Activated CD8-positive, alpha-beta T cell treated with anti-CD3 and anti-CD28 coated beads, Interleukin-2, amount 10 ng/mL, durations not matched to agents 7 days and 5 days (primary cell): ENCODE measurements around the gene SEC24C. TPM values are rescaled to one million over a fixed set of nuclear protein-coding genes. Genes with fewer than 3 reads are reported as not detected.
A peak's percentile ranks its signal among the peaks of the same experiment; 100 is the strongest.

ENCODE experiments used
- ATAC-seq: fragments of 150-1000 bp; cut with Tn5 transposase; one replicate; pipeline ENCODE4 v1.10.0; 2021; ENCODE audit warnings: moderate library complexity
- CTCF ChIA-PET: fragments of 350-600 bp; sonication (Branson Sonifier 250); formaldehyde crosslinking; loops from one replicate; lab custom pipeline; 2021; ENCODE audit warnings: antibody characterized with exemption; lab: Charles Lee
- POLR2A ChIA-PET: fragments of 350-600 bp; sonication (Branson Sonifier 250); formaldehyde crosslinking; loops from one replicate; lab custom pipeline; 2021; ENCODE audit warnings: antibody characterized with exemption; lab: Charles Lee
- DNase-seq: peaks from one replicate; pipeline ENCODE4 v3.0.0-alpha.2; 2020
- H3K27ac Mint-ChIP-seq: one replicate; pipeline ENCODE4 v1.8.0; 2021; ENCODE audit warnings: mild to moderate bottlenecking, mixed read lengths
- H3K27me3 Mint-ChIP-seq: one replicate; pipeline ENCODE4 v1.8.0; 2021; ENCODE audit warnings: low read depth, mixed read lengths
- H3K36me3 Mint-ChIP-seq: one replicate; pipeline ENCODE4 v1.8.0; 2021; ENCODE audit warnings: low read depth, mixed read lengths
- H3K4me1 Mint-ChIP-seq: one replicate; pipeline ENCODE4 v1.8.0; 2021; ENCODE audit warnings: low read depth, mixed read lengths
- H3K4me3 Mint-ChIP-seq: one replicate; pipeline ENCODE4 v1.8.0; 2021; ENCODE audit warnings: mild to moderate bottlenecking, mixed read lengths
- H3K9me3 Mint-ChIP-seq: one replicate; pipeline ENCODE4 v1.8.0; 2022; ENCODE audit warnings: mixed read lengths; ENCODE audit not compliant: insufficient read depth
- total RNA-seq, 2 experiments: library from RNA; stranded (reverse); gene quantifications; one replicate each; pipeline ENCODE4 v1.2.3, GENCODE V29; 2021

SEC24C gene
- total RNA-seq, 2 experiments from 2014 or later: 88.9 to 94.6 TPM

- peak overlapping the region; percentile 13 for H3K27ac Mint-ChIP-seq
- H3K36me3 Mint-ChIP-seq: peaks cover 49% of the 10 kb centered on the region
- DNase-seq: no peak
- H3K9me3 Mint-ChIP-seq: no peaks in the 10 kb centered on the region
- no peaks in the 10 kb centered on the region for H3K4me1 Mint-ChIP-seq
- H3K27me3 Mint-ChIP-seq: no peaks in the 10 kb centered on the region
- ChIA-PET POLR2A (interaction anchor here (1.6 kb wide), 1 partner anchor 9 kb away, joined by 4 read pairs; no protein-coding TSS in a partner anchor), CTCF (no interaction called here)
- H3K4me3 Mint-ChIP-seq: no peak overlapping the region
- no peak for ATAC-seq
These were observed 52.6 kb downstream of the SEC24C start for GRCh38 chr10:73796766-73797165.

GRCh38 chr10:73797324-73798025 lies 53.3 kb downstream of the SEC24C start:
- ATAC-seq (no peak), DNase-seq (no peak)
- Mint-ChIP-seq H3K27ac (no peak overlapping the region), H3K9me3 (no peaks in the 10 kb centered on the region), H3K4me3 (no peak overlapping the region), H3K4me1 (no peaks in the 10 kb centered on the region), H3K27me3 (no peaks in the 10 kb centered on the region), H3K36me3 (peaks cover 50% of the 10 kb centered on the region)
- ChIA-PET POLR2A (interaction anchor here (1.3 kb wide), 1 partner anchor 12 kb away, joined by 3 read pairs; the partner anchor contains the start of gene ZSWIM8), CTCF (no interaction called here)

- CTCF ChIA-PET: interaction anchor here (1.6 kb wide), 1 partner anchor 12 kb away, joined by 4 read pairs; no protein-coding TSS in a partner anchor
- ATAC-seq (no peak), DNase-seq (no peak)
- Mint-ChIP-seq H3K9me3 (no peaks in the 10 kb centered on the region), H3K27ac (no peak overlapping the region), H3K27me3 (no peaks in the 10 kb centered on the region), H3K36me3 (peaks cover 53% of the 10 kb centered on the region), H3K4me3 (no peak overlapping the region), H3K4me1 (no peaks in the 10 kb centered on the region)
- POLR2A ChIA-PET: interaction anchor here (1.3 to 1.4 kb wide), 2 partner anchors 10 to 12 kb away, joined by 3 read pairs; partner anchors contain the start of gene ZSWIM8
These were observed 53.9 kb downstream of the SEC24C start for GRCh38 chr10:73798087-73798486.

- ChIA-PET POLR2A (interaction anchor here (1.0 to 1.4 kb wide), 3 partner anchors 9 to 27 kb away, joined by 3 to 4 read pairs (median 3); a partner anchor contains a TSS), CTCF (interaction anchor here (1.6 kb wide), 1 partner anchor 11 kb away, joined by 4 read pairs; no protein-coding TSS in a partner anchor)
- Mint-ChIP-seq H3K36me3 (peaks cover 59% of the 10 kb centered on the region), H3K4me1 (peaks cover 6% of the 10 kb centered on the region), H3K9me3 (no peaks in the 10 kb centered on the region), H3K4me3 (no peak overlapping the region), H3K27me3 (no peaks in the 10 kb centered on the region), H3K27ac (peak overlapping the region; percentile 39)
- DNase-seq (no peak), ATAC-seq (peak; percentile 5)
These were observed 54.9 kb downstream of the SEC24C start for GRCh38 chr10:73798927-73799560.

- Mint-ChIP-seq H3K27me3 (no peaks in the 10 kb centered on the region), H3K4me3 (no peak overlapping the region), H3K9me3 (no peaks in the 10 kb centered on the region), H3K36me3 (peaks cover 53% of the 10 kb centered on the region), H3K4me1 (peaks cover 8% of the 10 kb centered on the region), H3K27ac (peak overlapping the region; percentile 60)
- POLR2A ChIA-PET: interaction anchor here (0.7 to 1.3 kb wide), 3 partner anchors 14 to 28 kb away, joined by 3 to 4 read pairs (median 3); a partner anchor contains a TSS
- ATAC-seq: no peak
- DNase-seq: no peak
- CTCF ChIA-PET: no interaction called here
These were observed 55.9 kb downstream of the SEC24C start for GRCh38 chr10:73799899-73800559.

GRCh38 chr10:73800560-73801252 lies 56.5 kb downstream of the SEC24C start:
- ATAC-seq: no peak
- CTCF ChIA-PET: no interaction called here
- POLR2A ChIA-PET: interaction anchor here (0.7 to 1.3 kb wide), 2 partner anchors 14 to 22 kb away, joined by 3 to 4 read pairs; no protein-coding TSS in a partner anchor

GRCh38 chr10:73801253-73801590 lies 57.0 kb downstream of the SEC24C start:
- no peak overlapping the region for H3K4me3 Mint-ChIP-seq
- no peak for DNase-seq
- CTCF ChIA-PET: no interaction called here
- no peaks in the 10 kb centered on the region for H3K27me3 Mint-ChIP-seq
- H3K27ac Mint-ChIP-seq: no peak overlapping the region
- no peak for ATAC-seq
- peaks cover 14% of the 10 kb centered on the region for H3K4me1 Mint-ChIP-seq
- POLR2A ChIA-PET: no interaction called here
- peaks cover 57% of the 10 kb centered on the region for H3K36me3 Mint-ChIP-seq
- no peaks in the 10 kb centered on the region for H3K9me3 Mint-ChIP-seq

More at GRCh38 chr10:73800560-73801252, 56.5 kb downstream of the SEC24C start:
- no peak overlapping the region for H3K27ac Mint-ChIP-seq
- no peak for DNase-seq
- H3K27me3 Mint-ChIP-seq: no peaks in the 10 kb centered on the region
- no peaks in the 10 kb centered on the region for H3K9me3 Mint-ChIP-seq
- H3K4me3 Mint-ChIP-seq: no peak overlapping the region
- H3K36me3 Mint-ChIP-seq: peaks cover 53% of the 10 kb centered on the region
- H3K4me1 Mint-ChIP-seq: peaks cover 12% of the 10 kb centered on the region

GRCh38 chr10:73802276-73802991 lies 58.3 kb downstream of the SEC24C start:
- ATAC-seq: no peak
- DNase-seq: no peak
- ChIA-PET CTCF (no interaction called here), POLR2A (no interaction called here)
- Mint-ChIP-seq H3K36me3 (peaks cover 59% of the 10 kb centered on the region), H3K27me3 (no peaks in the 10 kb centered on the region), H3K4me1 (peaks cover 26% of the 10 kb centered on the region), H3K9me3 (no peaks in the 10 kb centered on the region), H3K27ac (no peak overlapping the region), H3K4me3 (no peak overlapping the region)

- ATAC-seq: no peak
- CTCF ChIA-PET: no interaction called here
- H3K4me3 Mint-ChIP-seq: no peak overlapping the region
- peak overlapping the region; percentile 54 for H3K27ac Mint-ChIP-seq
- no peaks in the 10 kb centered on the region for H3K27me3 Mint-ChIP-seq
- H3K36me3 Mint-ChIP-seq: peaks cover 65% of the 10 kb centered on the region
- POLR2A ChIA-PET: interaction anchor here (1.0 to 1.5 kb wide), 3 partner anchors 9 to 34 kb away, joined by 3 to 7 read pairs (median 4); no protein-coding TSS in a partner anchor
- DNase-seq: no peak
- H3K9me3 Mint-ChIP-seq: no peaks in the 10 kb centered on the region
- peaks cover 38% of the 10 kb centered on the region for H3K4me1 Mint-ChIP-seq
These were observed 59.6 kb downstream of the SEC24C start for GRCh38 chr10:73803680-73804286.

GRCh38 chr10:73806176-73806950 lies 62.2 kb downstream of the SEC24C start:
- Mint-ChIP-seq H3K4me3 (no peak overlapping the region), H3K27ac (no peak overlapping the region), H3K9me3 (no peaks in the 10 kb centered on the region), H3K36me3 (peaks cover 69% of the 10 kb centered on the region), H3K27me3 (no peaks in the 10 kb centered on the region), H3K4me1 (peaks cover 56% of the 10 kb centered on the region)
- no peak for ATAC-seq
- ChIA-PET POLR2A (interaction anchor here (0.6 to 1.4 kb wide), 3 partner anchors 10 to 38 kb away, joined by 3 to 4 read pairs (median 4); a partner anchor contains a TSS), CTCF (interaction anchor here (0.6 to 0.9 kb wide), 2 partner anchors 11 to 25 kb away, joined by 3 to 4 read pairs; partner anchors contain the start of gene CHCHD1)
- no peak for DNase-seq
